ENCODE data around the gene KDELR1. TPM values are rescaled to one million over a fixed set of nuclear protein-coding genes. Genes with fewer than 3 reads are reported as not detected.

Gene KDELR1
- total RNA-seq, 3 donors from 2014 or later (not counting 1 experiment from before 2014, with no cell fraction given): 41.5 to 47.5 (median 46.0) TPM

GRCh38 chr19:48351341-48351752 lies 40.0 kb downstream of the KDELR1 start:
- no peaks in the 10 kb centered on the region for H3K9me3 ChIP-seq (ENCODE audit: control insufficient read depth, insufficient read depth, low read length)
- WGBS (ENCODE audit: insufficient coverage): 42% methylated on average over 8 of the region's 8 CpGs
- ATAC-seq (peak; percentile 79 to 96 (median 90)), DNase-seq (peak; percentile 70 to 85)
- H3K4me3 ChIP-seq (ENCODE audit: low read length): no peak overlapping the region
- intact Hi-C loops (cut with micrococcal nuclease): loop anchor here (1.0 kb wide), 1 partner anchor 233 kb away; no protein-coding TSS in a partner anchor
- H3K9me3 Mint-ChIP-seq: no peaks in the 10 kb centered on the region
- no peak overlapping the region for H3K4me3 Mint-ChIP-seq
- no peak overlapping the region for H3K27ac ChIP-seq (ENCODE audit: low read length)
- H3K27me3 ChIP-seq (ENCODE audit: control insufficient read depth, insufficient read depth, low read length): no peaks in the 10 kb centered on the region
- H3K36me3 Mint-ChIP-seq: no peaks in the 10 kb centered on the region
- H3K36me3 ChIP-seq (ENCODE audit: control insufficient read depth, insufficient read depth, low read length): no peaks in the 10 kb centered on the region
- peaks cover 0 to 9% of the 10 kb centered on the region in 2 donors for H3K4me1 Mint-ChIP-seq
- no peaks in the 10 kb centered on the region for H3K27me3 Mint-ChIP-seq (ENCODE audit: low read depth in 2 of 2)
- H3K27ac Mint-ChIP-seq: peak overlapping the region in 1 of 2 donors; percentile 16
- H3K4me1 ChIP-seq (ENCODE audit: control insufficient read depth, insufficient read depth, low read length): peaks cover 3% of the 10 kb centered on the region
- TF ChIP-seq CTCF (IDR thresholded peaks at IDR 0.05): peak; percentile 71

GRCh38 chr19:48350856-48351255 lies 40.5 kb downstream of the KDELR1 start:
- H3K27ac ChIP-seq (ENCODE audit: low read length): no peak overlapping the region
- Mint-ChIP-seq H3K9me3 (no peaks in the 10 kb centered on the region), H3K4me3 (no peak overlapping the region), H3K27ac (peak overlapping the region in 1 of 2 donors; percentile 16), H3K4me1 (peaks cover 0 to 9% of the 10 kb centered on the region in 2 donors), H3K27me3 (ENCODE audit: low read depth in 2 of 2) (no peaks in the 10 kb centered on the region), H3K36me3 (no peaks in the 10 kb centered on the region)
- H3K27me3 ChIP-seq (ENCODE audit: control insufficient read depth, insufficient read depth, low read length): no peaks in the 10 kb centered on the region
- ATAC-seq (no peak), DNase-seq (no peak)
- H3K9me3 ChIP-seq (ENCODE audit: control insufficient read depth, insufficient read depth, low read length): no peaks in the 10 kb centered on the region
- no peaks in the 10 kb centered on the region for H3K36me3 ChIP-seq (ENCODE audit: control insufficient read depth, insufficient read depth, low read length)
- intact Hi-C loops (cut with micrococcal nuclease): loop anchor here (1.0 kb wide), 1 partner anchor 233 kb away; no protein-coding TSS in a partner anchor
- H3K4me1 ChIP-seq (ENCODE audit: control insufficient read depth, insufficient read depth, low read length): peaks cover 3% of the 10 kb centered on the region
- H3K4me3 ChIP-seq (ENCODE audit: low read length): no peak overlapping the region
- TF ChIP-seq CTCF (IDR thresholded peaks at IDR 0.05): no peak
- WGBS (ENCODE audit: insufficient coverage): 91% methylated on average over 5 of the region's 5 CpGs

- intact Hi-C loops (cut with micrococcal nuclease): no loop called here
- Mint-ChIP-seq H3K9me3 (no peaks in the 10 kb centered on the region), H3K36me3 (no peaks in the 10 kb centered on the region), H3K27ac (no peak overlapping the region), H3K4me3 (no peak overlapping the region), H3K4me1 (peaks cover 0 to 9% of the 10 kb centered on the region in 2 donors), H3K27me3 (ENCODE audit: low read depth in 2 of 2) (no peaks in the 10 kb centered on the region)
- ATAC-seq (no peak), DNase-seq (no peak)
- no peaks in the 10 kb centered on the region for H3K27me3 ChIP-seq (ENCODE audit: control insufficient read depth, insufficient read depth, low read length)
- H3K36me3 ChIP-seq (ENCODE audit: control insufficient read depth, insufficient read depth, low read length): no peaks in the 10 kb centered on the region
- peaks cover 3% of the 10 kb centered on the region for H3K4me1 ChIP-seq (ENCODE audit: control insufficient read depth, insufficient read depth, low read length)
- TF ChIP-seq CTCF (IDR thresholded peaks at IDR 0.05): no peak
- no peaks in the 10 kb centered on the region for H3K9me3 ChIP-seq (ENCODE audit: control insufficient read depth, insufficient read depth, low read length)
- H3K4me3 ChIP-seq (ENCODE audit: low read length): no peak overlapping the region
- WGBS (ENCODE audit: insufficient coverage): 94% methylated on average over 7 of the region's 7 CpGs
- H3K27ac ChIP-seq (ENCODE audit: low read length): no peak overlapping the region
These were observed 42.6 kb downstream of the KDELR1 start for GRCh38 chr19:48348737-48349136.

- intact Hi-C loops (cut with micrococcal nuclease): no loop called here
These were observed 43.3 kb downstream of the KDELR1 start for GRCh38 chr19:48348045-48348444.

More at GRCh38 chr19:48348045-48348444, 43.3 kb downstream of the KDELR1 start:
- Mint-ChIP-seq H3K4me3 (no peak overlapping the region), H3K4me1 (peaks cover 0 to 9% of the 10 kb centered on the region in 2 donors), H3K27ac (no peak overlapping the region), H3K27me3 (ENCODE audit: low read depth in 2 of 2) (no peaks in the 10 kb centered on the region), H3K9me3 (no peaks in the 10 kb centered on the region), H3K36me3 (no peaks in the 10 kb centered on the region)
- no peak for TF ChIP-seq CTCF (IDR thresholded peaks at IDR 0.05)
- H3K9me3 ChIP-seq (ENCODE audit: control insufficient read depth, insufficient read depth, low read length): no peaks in the 10 kb centered on the region
- no peaks in the 10 kb centered on the region for H3K27me3 ChIP-seq (ENCODE audit: control insufficient read depth, insufficient read depth, low read length)
- no peak overlapping the region for H3K4me3 ChIP-seq (ENCODE audit: low read length)
- 93% methylated on average over 5 of the region's 5 CpGs for WGBS (ENCODE audit: insufficient coverage)
- H3K4me1 ChIP-seq (ENCODE audit: control insufficient read depth, insufficient read depth, low read length): peaks cover 3% of the 10 kb centered on the region
- H3K36me3 ChIP-seq (ENCODE audit: control insufficient read depth, insufficient read depth, low read length): no peaks in the 10 kb centered on the region
- DNase-seq (no peak), ATAC-seq (no peak)
- no peak overlapping the region for H3K27ac ChIP-seq (ENCODE audit: low read length)

Data from natural killer cell (primary cell).